ENCODE data around the gene GALR2.

DNA sequence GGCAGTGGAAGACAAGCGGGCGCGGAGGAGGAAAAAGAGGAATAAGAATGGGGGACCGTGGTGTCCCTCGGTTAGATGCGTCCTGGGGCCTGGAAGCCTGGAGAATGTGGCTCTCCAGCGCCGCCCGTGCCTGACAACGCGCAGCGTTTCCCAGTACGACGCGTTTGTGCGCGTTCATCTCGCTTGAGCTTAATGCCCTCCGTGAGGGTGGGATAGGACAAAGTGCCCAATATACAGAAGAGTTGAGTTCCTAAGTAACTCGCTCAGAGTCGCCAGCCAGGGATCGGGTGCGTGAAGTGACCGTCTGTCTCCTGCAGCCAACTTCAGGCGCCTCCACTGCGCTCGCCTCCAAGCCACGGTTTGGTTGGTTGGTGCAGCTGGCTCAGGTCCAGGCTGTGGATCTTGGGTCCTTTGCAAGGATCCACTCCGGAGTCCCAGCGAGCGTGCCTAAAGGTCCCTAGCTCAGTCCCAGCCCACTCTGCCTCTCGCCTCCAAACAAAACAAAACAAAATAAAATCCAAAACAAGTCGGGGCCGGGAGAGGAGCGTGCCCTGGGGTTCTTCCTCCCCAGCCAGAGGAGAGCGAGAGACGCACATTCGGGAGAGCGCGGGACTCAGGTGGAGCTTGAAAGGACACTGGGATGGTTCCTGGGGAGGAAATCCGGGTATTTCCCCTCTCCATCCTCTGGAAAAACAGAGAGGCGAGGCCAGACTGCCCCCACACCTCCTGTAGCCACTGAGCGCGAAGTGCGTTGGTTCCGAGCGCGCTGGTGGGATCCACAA, 974 bp downstream of the GALR2 start:
- TF ChIP-seq ZNF8 (CRISPR knock-in tag; IDR thresholded peaks at IDR 0.05) (no peak), ZFP30 (CRISPR knock-in tag; IDR thresholded peaks at IDR 0.05) (no peak), OSR1 (CRISPR knock-in tag; IDR thresholded peaks at IDR 0.05) (no peak), SNAI2 (CRISPR knock-in tag; IDR thresholded peaks at IDR 0.05) (no peak), ZFP3 (CRISPR knock-in tag; IDR thresholded peaks at IDR 0.05) (no peak), CREB5 (CRISPR knock-in tag; IDR thresholded peaks at IDR 0.05; ENCODE audit: low read depth) (no peak)
- TF ChIP-seq, protein P1, sequence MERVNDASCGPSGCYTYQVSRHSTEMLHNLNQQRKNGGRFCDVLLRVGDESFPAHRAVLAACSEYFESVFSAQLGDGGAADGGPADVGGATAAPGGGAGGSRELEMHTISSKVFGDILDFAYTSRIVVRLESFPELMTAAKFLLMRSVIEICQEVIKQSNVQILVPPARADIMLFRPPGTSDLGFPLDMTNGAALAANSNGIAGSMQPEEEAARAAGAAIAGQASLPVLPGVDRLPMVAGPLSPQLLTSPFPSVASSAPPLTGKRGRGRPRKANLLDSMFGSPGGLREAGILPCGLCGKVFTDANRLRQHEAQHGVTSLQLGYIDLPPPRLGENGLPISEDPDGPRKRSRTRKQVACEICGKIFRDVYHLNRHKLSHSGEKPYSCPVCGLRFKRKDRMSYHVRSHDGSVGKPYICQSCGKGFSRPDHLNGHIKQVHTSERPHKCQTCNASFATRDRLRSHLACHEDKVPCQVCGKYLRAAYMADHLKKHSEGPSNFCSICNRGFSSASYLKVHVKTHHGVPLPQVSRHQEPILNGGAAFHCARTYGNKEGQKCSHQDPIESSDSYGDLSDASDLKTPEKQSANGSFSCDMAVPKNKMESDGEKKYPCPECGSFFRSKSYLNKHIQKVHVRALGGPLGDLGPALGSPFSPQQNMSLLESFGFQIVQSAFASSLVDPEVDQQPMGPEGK (CRISPR knock-in tag; IDR thresholded peaks at IDR 0.05; ENCODE audit: borderline replicate concordance): no peak
